Measurements from ENCODE around the gene GALNT13. TPM values are rescaled to one million over a fixed set of nuclear protein-coding genes. Genes with fewer than 3 reads are reported as not detected.

Gene GALNT13
- total RNA-seq, 2 experiments from 2014 or later: 0.32 to 0.60 TPM

- TF ChIP-seq CTCF (IDR thresholded peaks at IDR 0.05): no peak
- intact Hi-C loops (cut with micrococcal nuclease): no loop called here
- ChIA-PET POLR2A (no interaction called here), CTCF (no interaction called here)
- Mint-ChIP-seq H3K36me3 (ENCODE audit: low read depth) (no peaks in the 10 kb centered on the region), H3K27ac (no peak overlapping the region), H3K4me3 (no peak overlapping the region), H3K4me1 (ENCODE audit: low read depth) (no peaks in the 10 kb centered on the region), H3K9me3 (peaks cover 19% of the 10 kb centered on the region), H3K27me3 (no peaks in the 10 kb centered on the region)
- DNase-seq (no peak), ATAC-seq (no peak)
These were observed 141.8 kb downstream of the GALNT13 start for GRCh38 chr2:154013514-154013913.

GRCh38 chr2:154015233-154015632 is 143.5 kb downstream of the GALNT13 start:
- H3K4me3 Mint-ChIP-seq: no peak overlapping the region
- POLR2A ChIA-PET: no interaction called here
- no peak overlapping the region for H3K27ac Mint-ChIP-seq
- intact Hi-C loops (cut with micrococcal nuclease): no loop called here
- DNase-seq (no peak), ATAC-seq (no peak)
- no peaks in the 10 kb centered on the region for H3K27me3 Mint-ChIP-seq
- no peak for TF ChIP-seq CTCF (IDR thresholded peaks at IDR 0.05)
- no peaks in the 10 kb centered on the region for H3K4me1 Mint-ChIP-seq (ENCODE audit: low read depth)
- CTCF ChIA-PET: no interaction called here
- H3K36me3 Mint-ChIP-seq (ENCODE audit: low read depth): no peaks in the 10 kb centered on the region
- peaks cover 9% of the 10 kb centered on the region for H3K9me3 Mint-ChIP-seq

- DNase-seq: no peak
- Mint-ChIP-seq H3K9me3 (peaks cover 18% of the 10 kb centered on the region), H3K4me1 (ENCODE audit: low read depth) (no peaks in the 10 kb centered on the region), H3K36me3 (ENCODE audit: low read depth) (no peaks in the 10 kb centered on the region), H3K27ac (no peak overlapping the region), H3K27me3 (no peaks in the 10 kb centered on the region), H3K4me3 (no peak overlapping the region)
- no peak for ATAC-seq
- TF ChIP-seq CTCF (IDR thresholded peaks at IDR 0.05): no peak
- ChIA-PET POLR2A (no interaction called here), CTCF (no interaction called here)
- intact Hi-C loops (cut with micrococcal nuclease): no loop called here
These were observed 157.8 kb downstream of the GALNT13 start for GRCh38 chr2:154029504-154029903.

GRCh38 chr2:154032220-154032619 is 160.5 kb downstream of the GALNT13 start:
- no peak for ATAC-seq
- POLR2A ChIA-PET: no interaction called here
- Mint-ChIP-seq H3K9me3 (peaks cover 20% of the 10 kb centered on the region), H3K4me1 (ENCODE audit: low read depth) (no peaks in the 10 kb centered on the region), H3K36me3 (ENCODE audit: low read depth) (no peaks in the 10 kb centered on the region), H3K4me3 (no peak overlapping the region), H3K27me3 (no peaks in the 10 kb centered on the region), H3K27ac (no peak overlapping the region)
- no peak for TF ChIP-seq CTCF (IDR thresholded peaks at IDR 0.05)
- DNase-seq: no peak
- CTCF ChIA-PET: no interaction called here
- intact Hi-C loops (cut with micrococcal nuclease): no loop called here

GRCh38 chr2:154046493-154046892 is 174.8 kb downstream of the GALNT13 start:
- Mint-ChIP-seq H3K4me1 (ENCODE audit: low read depth) (no peaks in the 10 kb centered on the region), H3K4me3 (no peak overlapping the region), H3K27ac (no peak overlapping the region), H3K9me3 (peaks cover 6% of the 10 kb centered on the region), H3K36me3 (ENCODE audit: low read depth) (no peaks in the 10 kb centered on the region), H3K27me3 (no peaks in the 10 kb centered on the region)
- ATAC-seq (no peak), DNase-seq (no peak)
- TF ChIP-seq CTCF (IDR thresholded peaks at IDR 0.05): no peak
- POLR2A ChIA-PET: no interaction called here
- CTCF ChIA-PET: no interaction called here
- intact Hi-C loops (cut with micrococcal nuclease): no loop called here
